Stimulated activated CD8-positive, alpha-beta memory T cell treated with anti-CD3 and anti-CD28 coated beads, Interleukin-4, amount 100 ng/mL, for 4 hours (primary cell): ENCODE data around the gene AP2B1.
"Not testable (repeated sequence)": the region's sequence is repeated elsewhere in the genome, so short reads cannot be mapped to it uniquely, and the experiment has no call there.

Experiments
- DNase-seq, 2 donors: peaks; one replicate each; pipeline ENCODE4 v3.0.0-alpha.2; 2020; ENCODE audit warnings: low read depth in 2 of 2, low spot score in 1 of 2

The AP2B1 gene

GRCh38 chr17:35745749-35746320 lies 158.7 kb downstream of the AP2B1 start:
- DNase-seq, result no peak

GRCh38 chr17:35747540-35748017 lies 160.5 kb downstream of the AP2B1 start:
- DNase-seq, result peak; percentile 49 to 61

- DNase-seq, result no peak
Observed at GRCh38 chr17:35748341-35748841, 161.3 kb downstream of the AP2B1 start.

- DNase-seq, result no peak
Observed at GRCh38 chr17:35748979-35749378, 161.9 kb downstream of the AP2B1 start.

GRCh38 chr17:35749560-35750412 lies 162.7 kb downstream of the AP2B1 start:
- no peak for DNase-seq

- no peak for DNase-seq
Observed at GRCh38 chr17:35750526-35751395, 163.6 kb downstream of the AP2B1 start.

- DNase-seq, result not testable (repeated sequence)
Observed at GRCh38 chr17:35751541-35751940, 164.4 kb downstream of the AP2B1 start.

- DNase-seq, result no peak
Observed at GRCh38 chr17:35752471-35752870, 165.3 kb downstream of the AP2B1 start.

GRCh38 chr17:35752945-35753764 lies 166.0 kb downstream of the AP2B1 start, which contains the start of gene GAS2L2:
Gene GAS2L2, minus strand, starts transcription at chr17:35753239. Its CDS starts 389 bp downstream, at chr17:35752850.
- no peak for DNase-seq

GRCh38 chr17:35757243-35757642 lies 170.1 kb downstream of the AP2B1 start:
- DNase-seq, result no peak

GRCh38 chr17:35760587-35760986 lies 173.5 kb downstream of the AP2B1 start, which contains the start of gene C17orf50:
Gene C17orf50, plus strand, starts transcription at chr17:35760887. Its CDS starts 55 bp downstream, at chr17:35760942.
- DNase-seq, result no peak

- DNase-seq, result no peak
Observed at GRCh38 chr17:35761601-35762000, 174.5 kb downstream of the AP2B1 start.

- no peak for DNase-seq
Observed at GRCh38 chr17:35763767-35764122, 176.6 kb downstream of the AP2B1 start.

GRCh38 chr17:35764123-35764991 lies 177.2 kb downstream of the AP2B1 start:
- peak; percentile 58 to 68 for DNase-seq

GRCh38 chr17:35765086-35765710 lies 178.1 kb downstream of the AP2B1 start:
- DNase-seq, result no peak

GRCh38 chr17:35765756-35766488 lies 178.8 kb downstream of the AP2B1 start:
- no peak for DNase-seq

- no peak for DNase-seq
Observed at GRCh38 chr17:35766489-35766877, 179.4 kb downstream of the AP2B1 start.

GRCh38 chr17:35766903-35767510 lies 179.9 kb downstream of the AP2B1 start:
- no peak for DNase-seq
